K562 (cell line): ENCODE results near the gene TAS2R43. TPM values are rescaled to one million over a fixed set of nuclear protein-coding genes. Genes with fewer than 3 reads are reported as not detected.

Experiments
- ATAC-seq: fragments of 200-7000 bp; cut with Tn5 transposase; 3 replicates; pipeline ENCODE4 v1.9.1; 2020; ENCODE audit warnings: moderate library complexity
- BruUV-seq: library from RNA; stranded (reverse); fragments of 400-500 nt; replicated peaks from 2 replicates; lab custom pipeline; 2021; lab: Mats Ljungman, UMichigan
- CTCF ChIA-PET: fragments of 300-600 bp; formaldehyde crosslinking; extraction: SDS; loops from one replicate; lab custom pipeline; 2021; ENCODE audit warnings: low intra/inter-chr PET ratio; lab: Yijun Ruan, JAX
- POLR2A ChIA-PET: fragments of 300-600, 350-650 bp; sonication (Branson Sonifier 250); formaldehyde crosslinking; extraction: SDS; loops from one replicate; lab custom pipeline; 2021; ENCODE audit warnings: antibody characterized with exemption, inconsistent platforms; lab: Yijun Ruan, JAX
- DNase-seq, 4 experiments: peaks; one replicate each; pipeline versions ENCODE4 v3.0.0 to v3.0.0-alpha.2; 2011 to 2018; ENCODE audit warnings: low spot score in 3 of 4, mixed read lengths in 3 of 4; ENCODE audit errors: extremely low read depth in 1 of 4
- FAIRE-seq: peaks from 2 replicates; lab custom pipeline; 2011; peaks lifted over from hg19 to GRCh38; lab: Jason Lieb, UNC
- H2AFZ ChIP-seq: 2 replicates; pipeline ENCODE4 v1.6.0; 2011; ENCODE audit warnings: low read depth, low read length, control low read depth, inconsistent platforms
- H3K27ac ChIP-seq: fragments of 200-600 bp; 3 replicates; pipeline ENCODE4 v1.8.0; 2011; ENCODE audit warnings: low read depth, mild to moderate bottlenecking, control low read depth, inconsistent platforms, low read length, moderate library complexity, mixed read lengths; ENCODE audit errors: extremely low read depth
- H3K27me3 ChIP-seq, 2 experiments: fragments of 300-600 bp in 1 of 2; 2 replicates in 1 of 2; 3 replicates in 1 of 2; pipeline versions ENCODE4 v1.6.0 to v1.8.0; 2011; ENCODE audit warnings: inconsistent platforms in 2 of 2, low read length in 2 of 2, mild to moderate bottlenecking in 1 of 2, mixed read lengths in 1 of 2, moderate library complexity in 1 of 2; ENCODE audit not compliant: control insufficient read depth in 2 of 2, insufficient read depth in 2 of 2
- H3K36me3 ChIP-seq: fragments of 300-600 bp; 3 replicates; pipeline ENCODE4 v1.8.0; 2011; ENCODE audit warnings: mild to moderate bottlenecking, low read length, inconsistent platforms; ENCODE audit not compliant: control insufficient read depth, insufficient read depth
- H3K4me1 ChIP-seq, 2 experiments: fragments of 200-600 bp in 1 of 2; replicated peaks in 1 of 2; 2 replicates in 1 of 2; 3 replicates in 1 of 2; pipeline versions ENCODE4 v1.5.1 to v1.8.0; 2011; ENCODE audit warnings: inconsistent platforms in 2 of 2, low read length in 2 of 2, mild to moderate bottlenecking in 1 of 2, mixed read lengths in 1 of 2, moderate library complexity in 1 of 2; ENCODE audit not compliant: control insufficient read depth in 2 of 2, insufficient read depth in 2 of 2
- H3K4me2 ChIP-seq: 2 replicates; pipeline ENCODE4 v1.6.1; 2011; ENCODE audit warnings: low read length, control low read depth, inconsistent platforms, mixed read lengths; ENCODE audit not compliant: insufficient read depth
- H3K4me3 ChIP-seq: fragments of 200-600 bp; sonication (generic), shearing (Covaris generic); 2 replicates; pipeline ENCODE4 v1.5.1; 2016; ENCODE audit warnings: control low read depth, inconsistent platforms
- H3K79me2 ChIP-seq: fragments of 200-600 bp; 3 replicates; pipeline ENCODE4 v1.8.0; 2011; ENCODE audit warnings: low read length, inconsistent platforms; ENCODE audit not compliant: control insufficient read depth, insufficient read depth
- H3K9ac ChIP-seq, 2 experiments: 2 replicates each; pipeline versions ENCODE4 v1.6.0 to v1.6.1; 2011; ENCODE audit warnings: low read depth in 2 of 2, low read length in 2 of 2, control low read depth in 1 of 2, inconsistent platforms in 1 of 2, mild to moderate bottlenecking in 1 of 2, mixed read lengths in 1 of 2; ENCODE audit not compliant: insufficient read depth in 1 of 2
- H3K9me1 ChIP-seq: one replicate; pipeline ENCODE4 v1.6.0; 2011; ENCODE audit warnings: inconsistent platforms, mild to moderate bottlenecking, low read length, moderate library complexity; ENCODE audit not compliant: control insufficient read depth, insufficient read depth
- H3K9me3 ChIP-seq: replicated peaks from 2 replicates; pipeline ENCODE4 v1.5.1; 2011; ENCODE audit warnings: low read depth, low read length, inconsistent platforms; ENCODE audit not compliant: control insufficient read depth, insufficient read depth
- H4K20me1 ChIP-seq: replicated peaks from 2 replicates; pipeline ENCODE4 v1.6.1; 2011; ENCODE audit warnings: low read length, inconsistent platforms, mixed read lengths; ENCODE audit not compliant: control insufficient read depth, insufficient read depth
- ATF7 ChIP-seq: fragments of 450-650 bp; IDR thresholded peaks from 2 replicates; pipeline ENCODE4 v1.7.1; 2014; ENCODE audit warnings: mild to moderate bottlenecking, moderate library complexity
- ELK1 ChIP-seq: sonication (generic); formaldehyde crosslinking; IDR thresholded peaks from 2 replicates; pipeline ENCODE4 v1.8.1; 2022; ENCODE audit warnings: missing genetic modification reagents
- RBBP5 ChIP-seq: fragments of 200-600 bp; sonication (generic); IDR thresholded peaks from 2 replicates; pipeline ENCODE4 v1.6.1; 2012; ENCODE audit warnings: borderline replicate concordance, mild to moderate bottlenecking, low read length, control low read depth, inconsistent platforms; ENCODE audit not compliant: insufficient read depth, poor library complexity, severe bottlenecking
- SMC3 ChIP-seq: conservative IDR thresholded peaks from 2 replicates; pipeline ENCODE4 v1.6.1; 2011; ENCODE audit warnings: low read depth, low read length, improper control_type of control experiment; ENCODE audit not compliant: insufficient read depth
- ZNF239 ChIP-seq: fragments of 250-450 bp; sonication (Bioruptor Pico); IDR thresholded peaks from 2 replicates; pipeline ENCODE4 v1.4.0; 2020; ENCODE audit warnings: mild to moderate bottlenecking
- ZNF449 ChIP-seq: fragments of 250-450 bp; sonication (Bioruptor Pico); IDR thresholded peaks from 2 replicates; pipeline ENCODE4 v1.8.0; 2022; ENCODE audit warnings: moderate library complexity, mild to moderate bottlenecking, inconsistent platforms
- WGBS: fragments of 100-300 bp; shearing (Covaris generic); methylation state at CpG from one replicate; pipeline ENCODE4 v1.1.6; 2016; ENCODE audit warnings: low coverage, mixed read lengths; ENCODE audit not compliant: insufficient coverage; ENCODE audit errors: missing lambda C conversion rate; 5-methylcytosine and 5-hydroxymethylcytosine counted together
- in situ Hi-C: fragments of 300-500 bp; cut with MboI; formaldehyde crosslinking; loops from 4 replicates; pipeline ENCODE4 v1.15.0; 2018; ENCODE audit warnings: inconsistent platforms, mixed read lengths
- intact Hi-C: fragments of 100-400 bp; cut with micrococcal nuclease; formaldehyde crosslinking; loops from 2 replicates; pipeline ENCODE4 v1.14.2; 2022
- polyA plus RNA-seq, 8 experiments: library from polyadenylated mRNA; depleted of rRNA in 4 of 8; stranded (reverse) in 5 of 8; unstranded in 3 of 8; fragments of >200 nt; fragmentation: Nextera tagmentation in 2 of 8; fragmentation: Illumina TruSeq in 1 of 8; extraction: Ambion mirVana in 2 of 8; extraction: Trizol in 1 of 8; gene quantifications; 2 replicates each; pipeline versions ENCODE4 v1.2.1 to v1.2.3, GENCODE V29; 2011 to 2014; ENCODE audit warnings: inconsistent platforms in 1 of 8, missing spikeins in 1 of 8
- total RNA-seq, 7 experiments: library from RNA; depleted of rRNA in 6 of 7; stranded (reverse); fragments of >200 nt in 6 of 7; fragmentation: Illumina TruSeq in 2 of 7; extraction: Trizol in 2 of 7; gene quantifications; 2 replicates each; pipeline versions ENCODE4 v1.2.1 to v1.2.3, GENCODE V29; 2011 to 2021; ENCODE audit warnings: low replicate concordance in 1 of 7

TAS2R43 gene
- total and polyA plus RNA-seq, 9 of the 15 experiments (the other 6 are each of a cell fraction or from before 2014, with no cell fraction given), result not detected

GRCh38 chr12:11059041-11059440 is 33.1 kb downstream of the TAS2R43 start:
- Histone ChIP-seq H3K4me1 (no peaks in the 10 kb centered on the region), H3K79me2 (peaks cover 4% of the 10 kb centered on the region; the same call in 1 of the 3 replicates), H3K4me3 (no peak overlapping the region), H3K36me3 (0 out of 3 replicates have a peak, but pooled peaks cover 2% of the 10 kb centered on the region), H2AFZ (no peak overlapping the region), H3K4me2 (no peak overlapping the region), H3K9ac (no peak overlapping the region), H3K9me3 (no peaks in the 10 kb centered on the region), H3K9me1 (no peaks in the 10 kb centered on the region), H4K20me1 (no peaks in the 10 kb centered on the region), H3K27me3 (no peaks in the 10 kb centered on the region), H3K27ac (no peak overlapping the region)
- CTCF ChIA-PET, result no interaction called here
- no TSS peak for BruUV-seq
- ATAC-seq (no peak), DNase-seq (no peak), FAIRE-seq (no peak)
- intact Hi-C loops (no loop called here), in situ Hi-C loops (no loop called here)
- TF ChIP-seq ZNF449 (no peak), ZNF239 (CRISPR knock-in tag) (no peak), SMC3 (no peak), RBBP5 (no peak), ELK1 (CRISPR knock-in tag) (no peak), ATF7 (no peak)
- WGBS, result 93% methylated on average over 3 of the region's 3 CpGs
- POLR2A ChIA-PET, result no interaction called here
